Gastroesophageal sphincter (tissue), 3 donors: Measurements from ENCODE around the gene FCHSD1.

Experiments
- CTCF ChIP-seq, 4 experiments: fragments of 200-600 bp in 2 of 4; fragments of 450-650 bp in 2 of 4; sonication (generic) in 1 of 4; IDR thresholded peaks; one replicate each; pipeline ENCODE4 v1.5.1; 2017 to 2019; ENCODE audit warnings: antibody characterized with exemption in 4 of 4, mild to moderate bottlenecking in 2 of 4, moderate library complexity in 2 of 4
- EP300 ChIP-seq: sonication (generic); formaldehyde crosslinking; IDR thresholded peaks from one replicate; pipeline ENCODE4 v1.6.1; 2017; ENCODE audit warnings: antibody characterized with exemption, mild to moderate bottlenecking
- POLR2A ChIP-seq, 2 donors: fragments of 450-650 bp; IDR thresholded peaks; one replicate each; pipeline ENCODE4 v1.6.1; 2017; ENCODE audit warnings: antibody characterized with exemption in 2 of 2, mild to moderate bottlenecking in 2 of 2, moderate library complexity in 1 of 2
- POLR2AphosphoS5 ChIP-seq: sonication (generic); formaldehyde crosslinking; IDR thresholded peaks from one replicate; pipeline ENCODE4 v1.6.1; 2017; ENCODE audit warnings: antibody characterized with exemption

DNA sequence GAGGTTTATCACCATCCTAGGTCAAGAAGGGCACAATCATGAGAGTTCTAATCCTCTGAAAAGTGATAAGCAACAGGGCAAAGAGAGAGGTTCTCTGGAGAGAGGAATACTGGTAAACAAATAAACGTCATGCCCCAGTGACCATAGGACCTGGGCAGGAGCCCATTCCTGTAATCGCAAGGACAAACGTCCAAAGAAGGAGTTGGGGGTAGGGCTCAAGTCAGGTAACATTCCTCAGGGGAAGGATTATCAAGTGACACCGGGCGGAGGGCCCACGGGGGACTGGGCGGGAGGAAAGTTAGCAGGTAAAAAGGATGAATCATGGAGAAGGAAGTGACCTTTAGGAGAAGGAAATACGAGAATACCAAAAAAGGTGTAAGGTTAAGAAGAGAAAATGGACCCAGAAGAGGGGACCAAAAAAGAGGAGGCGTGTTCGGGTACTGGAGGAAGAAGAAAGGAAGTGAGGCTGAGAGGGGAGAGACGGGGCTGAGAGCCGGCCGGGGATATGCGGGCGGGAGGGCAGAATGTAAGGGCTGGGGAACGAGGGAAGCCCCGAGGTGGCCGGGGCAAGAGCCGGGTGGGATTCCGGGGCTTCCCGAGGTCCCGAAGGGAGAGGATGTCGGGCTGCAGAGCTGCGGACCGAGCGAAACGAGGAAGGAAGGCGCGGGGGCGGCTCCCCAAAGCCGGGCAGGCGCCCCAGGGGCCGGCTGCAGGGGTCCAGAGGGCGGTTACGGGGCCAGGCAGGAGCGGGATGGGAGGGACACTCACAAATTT, 33.0 kb downstream of the FCHSD1 start:
- TF ChIP-seq CTCF (IDR thresholded peaks at IDR 0.05) (no peak), POLR2AphosphoS5 (no peak), POLR2A (IDR thresholded peaks at IDR 0.05) (no peak), EP300 (no peak)
